GM19193 (cell line): ENCODE data around the gene SEMA6B.

Source experiments
- POLR2A ChIP-seq: IDR thresholded peaks from 4 replicates; pipeline ENCODE4 v1.6.1; 2011; ENCODE audit not compliant: insufficient read depth, insufficient read length; ENCODE audit errors: extremely low read depth

Gene SEMA6B

GRCh38 chr19:4516199-4516938 is 43.1 kb downstream of the SEMA6B start:
- TF ChIP-seq POLR2A: no peak

- no peak for TF ChIP-seq POLR2A
Observed at GRCh38 chr19:4515732-4516131, 43.8 kb downstream of the SEMA6B start.

GRCh38 chr19:4513248-4513647 is 46.2 kb downstream of the SEMA6B start:
- no peak for TF ChIP-seq POLR2A

- TF ChIP-seq POLR2A: no peak
Observed at GRCh38 chr19:4512070-4512469, 47.4 kb downstream of the SEMA6B start.

GRCh38 chr19:4511300-4512054 is 48.0 kb downstream of the SEMA6B start:
- no peak for TF ChIP-seq POLR2A

- TF ChIP-seq POLR2A: no peak
Observed at GRCh38 chr19:4510435-4511255, 48.8 kb downstream of the SEMA6B start.

GRCh38 chr19:4508698-4509097 is 50.8 kb downstream of the SEMA6B start:
- TF ChIP-seq POLR2A: no peak

GRCh38 chr19:4507804-4508203 is 51.7 kb downstream of the SEMA6B start:
- no peak for TF ChIP-seq POLR2A

GRCh38 chr19:4507150-4507452 is 52.4 kb downstream of the SEMA6B start:
- no peak for TF ChIP-seq POLR2A

GRCh38 chr19:4506449-4507149 is 52.9 kb downstream of the SEMA6B start:
- TF ChIP-seq POLR2A: no peak

GRCh38 chr19:4505570-4506448 is 53.7 kb downstream of the SEMA6B start:
- no peak for TF ChIP-seq POLR2A

- no peak for TF ChIP-seq POLR2A
Observed at GRCh38 chr19:4504891-4505569, 54.5 kb downstream of the SEMA6B start.

- no peak for TF ChIP-seq POLR2A
Observed at GRCh38 chr19:4504297-4504701, 55.2 kb downstream of the SEMA6B start.
